GM19463 (cell line): Measurements from ENCODE around the gene DNM1.

Experiments used
- ATAC-seq: cut with Tn5 transposase; IDR thresholded peaks from one replicate; pipeline ENCODE4 v1.9.1; 2021; ENCODE audit warnings: mild to moderate bottlenecking, moderate library complexity; ENCODE audit not compliant: unreplicated experiment

DNM1 gene

DNA sequence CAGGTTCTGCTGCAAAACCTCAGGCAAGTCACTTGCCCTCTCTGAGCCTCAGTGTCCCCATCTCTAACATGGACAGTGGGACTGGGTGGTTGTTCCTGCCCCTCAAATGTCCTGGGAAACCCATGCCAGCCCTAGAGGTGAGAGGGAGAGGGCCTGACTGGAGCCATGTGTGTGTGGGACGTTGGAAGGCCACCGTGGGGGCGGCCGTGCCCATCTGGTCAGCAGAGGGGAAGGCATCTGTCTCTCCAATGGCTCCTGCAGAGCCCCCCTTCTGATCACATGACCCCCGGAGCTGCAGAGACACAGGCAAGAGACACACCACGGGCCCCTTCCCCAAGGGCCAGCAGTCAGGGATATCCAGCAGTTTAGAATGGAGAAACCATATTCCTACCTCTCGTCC lies 1.7 kb downstream of the DNM1 start:
- ATAC-seq, result no peak

DNA sequence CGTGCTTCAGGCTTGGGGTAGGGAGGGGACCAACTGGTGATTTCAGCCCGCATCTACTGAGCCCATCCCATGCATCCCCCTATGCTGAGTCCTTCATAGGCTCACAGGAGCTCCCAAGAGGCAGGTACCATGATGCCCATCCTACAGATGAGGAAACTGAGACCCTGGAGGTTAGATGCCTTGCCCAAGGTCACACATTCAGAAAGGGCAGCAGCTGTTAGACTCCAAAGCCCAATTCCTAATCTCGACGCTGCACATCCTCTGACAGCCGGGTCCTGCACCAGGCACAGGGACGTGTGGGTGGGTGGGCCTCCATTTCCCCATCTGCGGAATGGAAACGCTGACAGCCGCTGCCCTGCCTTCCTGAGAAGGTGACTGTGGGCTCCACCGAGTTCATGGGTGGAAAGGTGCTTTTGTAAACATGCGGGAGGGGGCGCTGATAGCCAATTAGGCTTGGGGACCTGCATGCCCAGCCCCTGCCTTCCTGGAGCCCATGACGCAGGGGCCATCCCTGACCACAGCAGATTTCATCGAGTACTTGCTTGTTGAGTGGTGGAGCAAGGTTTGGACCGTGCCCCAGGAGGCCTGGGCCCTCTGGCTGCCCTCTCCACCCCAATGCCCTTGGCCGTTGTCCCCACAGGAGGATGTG lies 2.2 kb downstream of the DNM1 start:
- no peak for ATAC-seq

DNA sequence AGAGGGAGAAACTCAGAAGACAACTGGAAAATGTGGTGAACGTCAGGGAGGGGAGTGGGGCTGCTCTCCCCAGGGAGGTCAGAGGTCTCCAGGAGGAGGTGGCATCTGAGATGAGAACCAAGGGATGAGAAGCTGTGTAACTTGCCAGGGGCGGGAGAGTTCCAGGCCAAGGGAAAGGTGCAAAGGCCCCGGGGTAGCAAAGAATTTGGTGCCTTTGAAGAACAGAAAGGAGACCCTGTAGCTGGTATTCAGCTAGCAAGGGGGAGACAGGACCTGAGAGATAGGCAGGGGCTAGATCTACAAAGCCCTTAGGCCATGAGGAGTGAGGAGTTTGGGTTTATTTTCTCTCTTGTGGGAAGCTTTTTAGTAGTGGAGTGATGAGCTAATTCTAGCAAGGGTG lies 3.3 kb downstream of the DNM1 start:
- ATAC-seq, result no peak

DNA sequence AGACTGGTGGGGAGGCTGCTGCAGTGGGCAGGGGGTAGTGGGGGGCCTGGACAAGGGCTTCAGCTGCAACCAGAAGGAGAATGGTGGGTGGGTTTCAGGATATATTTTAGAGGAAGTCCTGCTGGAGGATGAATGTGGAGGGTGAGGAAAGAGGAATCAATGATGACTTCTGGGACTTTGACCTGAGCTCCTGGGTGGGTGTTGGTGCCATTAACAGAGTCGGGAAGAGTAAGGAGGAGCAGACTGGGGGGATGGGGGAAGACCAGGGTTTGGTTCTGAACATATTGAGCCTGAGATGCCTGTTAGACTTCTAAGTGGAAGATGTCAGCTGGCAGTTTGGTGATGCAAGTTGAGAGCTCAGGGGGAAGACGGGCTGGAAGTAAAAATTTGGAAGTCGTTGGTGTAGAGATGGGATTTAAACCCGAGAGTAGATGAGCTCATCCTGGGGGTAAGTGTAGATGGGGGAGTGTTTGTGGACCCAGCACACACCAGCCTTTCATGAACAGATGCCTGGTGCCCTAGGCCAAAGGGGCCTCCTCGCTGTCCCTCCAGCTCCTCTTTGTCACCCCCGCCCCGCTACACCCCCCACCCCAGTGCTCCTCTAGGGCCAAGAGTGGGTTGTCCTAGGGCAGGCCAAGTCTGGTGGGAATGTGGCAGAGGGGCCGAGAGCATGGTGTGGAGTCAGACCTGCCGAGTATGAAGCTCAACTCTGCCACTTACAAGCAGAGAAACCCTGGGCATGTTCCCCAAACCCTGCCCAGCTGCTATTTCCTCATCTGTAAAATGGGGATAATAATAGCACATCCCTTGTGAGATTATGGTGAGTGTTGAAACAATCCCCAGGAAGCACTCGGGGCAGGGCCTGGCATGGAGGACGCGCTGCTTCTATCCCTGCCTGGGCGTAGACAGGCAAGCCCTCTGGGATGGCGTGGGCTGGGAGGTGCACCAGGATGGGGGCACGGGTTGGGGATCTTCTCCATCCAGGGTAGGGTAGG lies 4.0 kb downstream of the DNM1 start:
- no peak for ATAC-seq

DNA sequence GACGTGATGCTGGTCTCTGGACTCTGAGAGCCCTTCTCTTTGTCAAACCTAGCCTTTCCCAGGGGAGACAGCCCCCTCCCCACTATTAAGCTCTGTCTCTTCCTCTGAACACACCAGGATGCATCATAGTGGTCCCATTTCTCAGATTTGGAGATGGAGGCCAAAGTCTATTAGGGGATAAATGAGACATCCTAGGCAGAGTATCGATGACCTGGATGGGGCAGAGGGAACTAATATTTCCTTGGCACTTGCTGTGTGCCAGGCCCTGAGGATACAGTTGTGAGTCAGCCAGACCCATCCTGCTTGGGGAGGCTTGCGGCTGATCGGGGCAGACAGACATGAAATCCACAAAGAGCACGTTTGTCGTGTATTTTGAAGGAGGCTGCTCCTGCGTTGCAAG lies 5.2 kb downstream of the DNM1 start:
- no peak for ATAC-seq

DNA sequence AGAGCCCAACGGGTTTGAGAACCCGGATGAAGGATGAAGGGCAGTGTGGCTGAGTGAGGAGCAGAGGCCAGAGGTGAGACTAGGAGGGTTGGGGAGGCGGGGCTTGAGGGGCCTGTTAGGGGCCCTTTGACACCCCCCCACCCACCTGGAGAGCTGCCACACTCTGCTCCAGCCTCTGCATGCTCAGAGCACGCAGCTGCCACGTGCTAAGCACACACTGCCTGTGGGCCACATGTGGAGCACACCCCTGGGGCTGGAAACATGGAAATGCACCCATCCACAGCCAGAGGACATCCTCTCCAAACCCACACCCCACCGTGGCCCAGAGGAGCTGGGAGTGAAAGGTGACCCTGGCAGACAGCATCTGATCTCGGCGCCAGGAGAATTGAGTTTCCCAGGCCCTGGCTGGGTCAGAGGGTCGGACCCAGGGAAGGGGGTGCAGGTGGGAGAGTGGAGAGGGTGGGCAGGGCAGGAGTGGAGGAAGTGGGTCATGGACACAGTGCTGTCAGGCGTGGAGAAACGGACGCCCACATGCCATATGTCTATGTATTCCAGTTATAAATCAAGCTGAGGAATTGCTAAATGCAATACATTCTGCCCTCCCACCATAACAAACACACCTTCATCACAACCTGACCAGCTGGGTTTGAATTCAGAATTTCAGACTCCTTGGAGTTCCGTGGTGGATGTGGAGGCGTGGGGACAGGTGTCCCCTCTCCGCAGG lies 5.9 kb downstream of the DNM1 start:
- no peak for ATAC-seq

DNA sequence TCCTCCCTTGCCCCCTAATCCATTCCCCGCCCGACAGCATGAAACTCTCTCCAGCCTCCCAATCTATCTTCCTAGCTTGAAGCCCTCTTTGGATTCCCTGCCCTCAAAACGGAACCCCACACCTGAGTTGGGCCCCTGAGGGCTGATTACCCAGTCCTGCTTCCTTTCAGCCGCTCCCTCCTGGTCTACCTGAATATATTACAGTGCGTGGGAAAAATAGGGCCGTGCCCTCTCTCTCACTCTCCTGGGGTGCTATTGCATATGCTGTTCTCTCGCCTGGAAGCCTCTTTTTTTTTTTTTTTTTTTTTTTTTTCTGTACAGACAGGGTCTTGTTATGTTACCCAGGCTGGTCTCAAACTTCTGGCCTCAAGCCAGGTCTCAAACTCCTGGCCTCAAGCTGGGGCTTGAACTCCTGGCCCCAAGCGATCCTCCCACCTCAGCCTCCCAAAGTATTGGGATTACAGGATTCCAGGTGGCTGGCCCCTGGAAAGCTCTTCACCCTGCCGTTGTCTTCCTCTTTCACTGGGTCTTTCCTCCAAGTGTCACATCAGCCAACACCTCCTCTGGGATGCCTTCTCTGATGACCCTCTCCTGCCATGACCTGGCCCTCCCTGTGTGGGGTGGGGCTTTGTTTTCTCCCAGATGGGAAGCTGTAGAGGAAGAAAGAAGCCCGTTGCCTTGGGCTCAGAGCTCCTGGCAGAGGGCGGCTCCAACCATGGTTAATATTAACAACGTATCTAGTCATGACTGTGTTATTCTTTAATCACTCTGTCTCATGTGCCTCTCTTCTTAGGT lies 8.2 kb downstream of the DNM1 start:
- no peak for ATAC-seq

DNA sequence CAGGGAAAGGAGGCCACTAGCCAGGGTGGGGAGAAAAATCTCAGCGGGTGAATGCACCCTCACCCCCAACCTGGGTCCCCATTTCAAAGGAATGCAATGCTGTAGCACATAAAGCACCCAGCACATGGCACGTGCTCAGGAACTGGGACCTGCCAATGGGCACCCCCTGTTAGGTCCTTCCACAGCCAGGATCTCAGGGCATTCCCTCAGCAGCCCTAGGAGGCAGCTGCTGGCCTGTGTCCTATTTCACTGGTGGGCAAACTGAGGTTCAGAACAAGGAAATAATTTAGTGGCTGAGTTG lies 8.8 kb downstream of the DNM1 start:
- ATAC-seq, result no peak

DNA sequence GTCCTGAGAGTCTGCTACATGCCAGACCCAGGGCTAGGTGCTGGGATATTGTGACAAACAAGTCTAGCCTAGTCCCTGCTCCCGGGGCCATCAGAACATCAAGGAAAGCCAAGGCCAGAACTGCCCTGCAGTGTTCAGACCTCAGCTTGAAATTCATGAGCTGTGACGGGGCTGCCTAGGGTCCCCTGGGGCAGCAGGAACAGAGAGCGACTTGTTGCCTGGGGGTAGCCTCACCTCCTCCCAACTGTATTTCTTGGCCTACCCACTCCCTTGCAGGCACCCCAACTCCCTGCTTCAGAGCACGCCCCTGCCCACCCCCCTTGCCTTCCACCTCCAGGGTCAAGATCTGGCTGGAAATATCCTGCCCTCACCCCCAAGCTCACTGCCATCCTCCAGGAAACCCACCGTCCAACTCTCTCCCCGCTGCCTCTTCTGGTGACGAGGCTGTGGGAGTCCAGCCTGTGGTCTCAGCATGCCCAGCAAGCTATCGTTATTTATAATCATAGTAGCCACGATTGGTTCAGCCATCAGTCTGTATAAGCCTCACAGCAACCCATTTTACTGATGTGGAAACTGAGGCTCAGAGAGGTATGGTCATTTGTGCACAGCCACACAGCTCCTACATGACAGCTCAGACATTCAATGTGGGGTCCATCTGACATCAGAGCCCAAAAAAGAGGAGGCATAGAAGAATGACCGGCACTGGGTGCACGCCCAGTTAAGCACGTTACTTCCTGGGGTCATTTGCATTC lies 10.7 kb downstream of the DNM1 start:
- ATAC-seq, result no peak

DNA sequence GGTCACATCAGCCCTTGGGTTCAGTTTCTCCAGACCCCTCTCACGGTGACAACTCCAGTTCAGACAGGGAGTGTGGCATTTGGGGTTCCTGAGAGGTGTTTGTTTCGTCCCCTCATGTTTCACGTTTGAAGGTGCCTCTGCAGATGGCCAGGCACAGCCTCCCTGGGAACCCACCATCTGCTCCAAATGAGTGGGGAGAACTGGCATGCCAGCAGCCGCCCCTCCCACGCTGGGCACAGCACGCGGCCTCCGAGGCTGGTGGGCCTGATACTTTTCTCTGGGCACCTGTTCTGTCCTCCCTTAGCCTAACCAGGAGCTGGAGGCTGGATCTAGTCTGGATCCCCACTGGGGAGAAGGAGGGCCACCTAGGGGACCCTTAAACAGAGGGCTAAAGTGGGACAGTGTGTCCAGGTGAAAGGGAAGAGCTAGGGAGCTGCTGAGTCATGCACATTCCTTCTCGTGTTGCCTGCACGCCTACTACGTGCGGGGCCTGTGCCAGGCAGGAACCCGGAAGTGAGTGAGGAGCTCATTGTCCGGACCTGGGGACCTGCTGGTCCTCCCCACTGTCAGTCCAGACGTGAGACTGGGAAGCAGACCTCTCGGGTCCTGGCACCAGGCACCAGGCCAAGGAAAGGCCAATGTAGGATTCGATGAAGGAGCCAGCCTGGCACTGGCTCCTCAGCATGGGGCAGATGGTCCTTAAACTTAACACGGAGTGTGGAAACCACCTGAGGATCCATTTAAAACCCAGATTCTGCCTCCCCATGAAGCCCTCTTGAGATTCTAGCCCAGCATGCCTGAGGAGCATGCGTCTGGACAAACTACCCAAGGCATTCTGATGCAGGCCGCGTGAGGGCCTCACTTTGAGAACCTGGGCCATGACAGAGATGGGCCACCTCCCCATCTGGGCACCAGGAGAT lies 11.7 kb downstream of the DNM1 start:
- ATAC-seq, result no peak

DNA sequence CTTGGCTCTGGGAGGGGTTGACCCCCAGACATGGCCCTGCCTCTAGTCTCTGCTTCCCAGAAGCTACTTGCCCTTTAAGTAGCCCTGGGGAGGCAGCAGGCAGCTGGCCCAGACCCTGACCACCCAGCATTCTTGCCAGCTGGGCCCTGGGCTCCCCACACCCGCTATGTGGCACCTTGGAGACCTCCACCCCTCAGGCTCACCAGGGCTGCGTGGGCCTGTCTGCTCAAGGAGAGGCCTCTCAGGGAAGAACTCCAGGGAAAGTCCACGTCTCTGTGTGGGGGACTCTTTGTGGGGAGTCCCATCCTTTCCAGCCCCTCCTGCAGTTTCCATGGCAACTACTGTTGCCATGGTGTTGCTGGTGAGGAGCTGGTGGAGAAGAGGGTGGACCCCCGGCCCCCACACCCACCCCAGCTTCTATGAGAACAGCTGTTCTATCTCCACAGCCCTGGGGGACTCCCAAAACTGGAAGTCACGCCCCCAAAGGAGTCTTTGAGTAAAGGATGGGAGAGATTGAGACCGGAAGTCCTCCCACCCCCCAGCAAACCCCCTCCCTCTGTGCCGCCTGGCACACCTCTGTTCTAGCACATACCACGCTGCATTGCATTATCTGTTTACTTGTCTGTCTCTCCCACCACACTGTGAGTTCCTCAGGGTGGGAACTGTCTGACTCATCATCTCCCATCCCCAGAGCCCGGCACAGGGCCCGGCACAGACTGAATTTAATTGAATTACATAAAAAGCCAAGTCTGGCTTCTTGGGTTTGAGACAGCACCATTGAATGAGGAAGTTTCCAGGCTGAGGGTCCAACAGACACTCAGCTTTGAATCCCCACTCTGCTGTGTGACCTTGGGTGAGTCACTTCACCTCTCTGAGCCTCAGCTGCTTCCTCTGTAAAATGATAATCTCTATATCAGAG lies 12.6 kb downstream of the DNM1 start:
- ATAC-seq, result no peak

DNA sequence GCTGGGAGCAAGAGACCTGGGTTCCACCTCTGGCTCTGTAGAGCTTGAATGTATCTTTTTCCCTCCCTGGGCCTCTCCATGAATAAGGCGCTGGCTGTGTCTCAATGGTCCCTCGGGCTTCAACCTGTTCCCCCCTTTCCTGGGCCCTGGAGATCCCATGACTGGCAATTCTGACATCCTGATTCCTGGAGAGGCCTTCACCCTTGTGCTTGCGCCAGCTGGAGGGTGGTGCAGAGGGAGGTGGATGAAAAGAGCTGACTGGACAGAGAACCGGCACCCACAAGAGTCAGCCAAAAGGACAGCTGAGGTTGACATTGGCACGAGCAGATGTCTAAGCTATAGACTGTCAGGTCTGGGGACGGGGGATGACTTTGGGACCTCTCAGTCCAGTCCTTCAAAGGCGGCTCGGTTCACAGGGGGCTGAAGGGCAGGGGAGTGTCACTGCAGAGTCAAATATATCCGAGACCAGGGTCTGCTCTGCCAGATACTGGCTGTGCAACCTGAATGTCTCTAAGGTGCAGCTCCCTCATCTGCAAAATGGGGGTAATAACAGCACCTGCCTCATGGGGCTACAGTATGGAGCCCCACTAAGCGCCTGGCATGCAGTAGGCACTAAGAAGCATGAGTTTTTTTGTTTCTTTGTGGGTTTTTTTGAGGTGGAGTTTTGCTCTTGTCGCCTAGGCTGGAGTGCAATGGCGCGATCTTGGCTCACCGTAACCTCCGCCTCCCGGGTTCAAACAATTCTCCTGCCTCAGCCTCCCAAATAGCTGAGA lies 13.8 kb downstream of the DNM1 start:
- ATAC-seq, result no peak

DNA sequence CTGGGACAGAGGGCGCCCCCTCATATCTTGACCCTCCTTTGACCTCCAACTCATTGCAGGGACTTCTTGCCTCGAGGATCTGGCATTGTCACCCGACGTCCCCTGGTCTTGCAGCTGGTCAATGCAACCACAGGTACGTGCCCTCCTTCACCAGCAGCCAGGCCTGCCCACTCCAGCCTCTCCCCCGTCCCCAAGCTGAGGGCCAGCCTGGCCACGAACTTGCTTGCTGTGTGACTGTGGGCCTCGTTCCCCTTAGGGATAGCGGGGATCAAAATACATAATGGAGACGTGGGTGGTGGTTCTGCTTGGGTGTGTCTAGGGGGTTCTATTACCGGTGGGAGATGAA lies 15.0 kb downstream of the DNM1 start:
- no peak for ATAC-seq

DNA sequence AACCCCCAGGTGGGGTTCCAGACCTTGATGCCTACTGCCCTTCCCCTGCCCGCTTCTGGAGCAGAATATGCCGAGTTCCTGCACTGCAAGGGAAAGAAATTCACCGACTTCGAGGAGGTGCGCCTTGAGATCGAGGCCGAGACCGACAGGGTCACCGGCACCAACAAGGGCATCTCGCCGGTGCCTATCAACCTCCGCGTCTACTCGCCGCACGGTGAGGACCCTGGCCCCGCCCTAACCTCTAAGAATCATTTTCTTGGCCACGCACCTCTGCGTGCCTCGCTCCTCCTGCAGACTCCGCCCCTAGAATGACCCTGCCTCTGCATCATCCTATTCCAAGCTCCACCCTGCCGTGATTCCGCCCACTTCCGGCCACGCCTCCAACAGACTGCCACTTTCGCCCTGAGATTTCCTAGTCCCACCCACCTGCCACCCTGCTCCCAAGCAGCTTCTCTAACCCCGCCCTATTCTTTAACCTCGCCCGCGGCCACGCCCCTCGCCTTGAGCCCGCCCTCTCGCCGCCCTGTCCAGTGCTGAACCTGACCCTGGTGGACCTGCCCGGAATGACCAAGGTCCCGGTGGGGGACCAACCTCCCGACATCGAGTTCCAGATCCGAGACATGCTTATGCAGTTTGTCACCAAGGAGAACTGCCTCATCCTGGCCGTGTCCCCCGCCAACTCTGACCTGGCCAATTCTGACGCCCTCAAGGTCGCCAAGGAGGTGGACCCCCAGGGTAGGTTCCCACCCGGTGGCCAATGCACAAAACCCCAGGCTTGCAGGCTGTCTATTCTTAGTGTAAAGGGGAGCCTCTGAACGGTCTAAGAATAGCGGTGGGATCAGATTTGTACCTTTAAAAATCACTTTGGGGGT lies 15.6 kb downstream of the DNM1 start:
- peak; percentile 89 for ATAC-seq

DNA sequence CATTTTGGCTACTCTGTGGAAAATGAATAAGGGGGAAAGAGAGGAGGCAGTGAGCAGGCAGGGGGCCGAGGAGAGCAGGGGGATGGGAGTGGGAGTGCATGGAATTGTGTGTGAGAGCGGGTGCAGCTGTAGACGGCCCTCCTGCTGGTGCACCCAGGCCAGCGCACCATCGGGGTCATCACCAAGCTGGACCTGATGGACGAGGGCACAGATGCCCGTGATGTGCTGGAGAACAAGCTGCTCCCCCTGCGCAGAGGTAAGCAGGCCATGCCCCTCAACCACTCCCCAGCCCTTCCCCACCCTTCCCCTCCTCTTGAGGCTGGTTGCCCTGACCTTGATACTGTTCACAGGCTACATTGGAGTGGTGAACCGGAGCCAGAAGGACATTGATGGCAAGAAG lies 16.7 kb downstream of the DNM1 start:
- no peak for ATAC-seq

DNA sequence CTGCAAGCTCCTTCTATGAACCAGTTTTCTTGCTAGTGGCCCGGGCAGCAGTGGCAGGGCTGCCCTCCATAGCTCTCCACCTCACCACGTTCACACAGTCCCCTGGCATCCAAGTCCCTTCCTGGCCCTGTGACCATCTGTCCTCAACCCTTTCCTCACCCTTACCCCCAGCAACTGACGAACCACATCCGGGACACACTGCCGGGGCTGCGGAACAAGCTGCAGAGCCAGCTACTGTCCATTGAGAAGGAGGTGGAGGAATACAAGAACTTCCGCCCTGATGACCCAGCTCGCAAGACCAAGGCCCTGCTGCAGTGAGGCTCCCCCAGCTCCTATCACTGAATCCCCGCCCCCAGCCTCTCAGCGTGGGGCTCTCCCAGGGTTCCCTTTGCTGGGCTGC lies 18.8 kb downstream of the DNM1 start:
- no peak for ATAC-seq
